CD14-positive monocyte (primary cell): ENCODE measurements around the gene OTUD3. TPM values are rescaled to one million over a fixed set of nuclear protein-coding genes. Genes with fewer than 3 reads are reported as not detected.

Source experiments
- DNase-seq, 3 donors: peaks; one replicate each; pipeline ENCODE4 v3.0.0-alpha.2; 2011 to 2022
- H2AFZ ChIP-seq: 2 replicates; pipeline ENCODE4 v1.6.0; 2012; ENCODE audit warnings: mild to moderate bottlenecking, low read depth, low read length, inconsistent platforms; ENCODE audit not compliant: insufficient read depth, poor library complexity, severe bottlenecking
- H3K27ac ChIP-seq, 2 donors: 1 replicate in 1 of 2; 2 replicates in 1 of 2; pipeline ENCODE4 v1.5.1; 2012 to 2013; ENCODE audit warnings: low read length in 2 of 2, control low read depth in 1 of 2, inconsistent platforms in 1 of 2, low read depth in 1 of 2, mild to moderate bottlenecking in 1 of 2
- H3K27me3 ChIP-seq, 2 donors: one replicate each; pipeline versions ENCODE4 v1.6.0 to v1.6.1; 2011 to 2013; ENCODE audit warnings: low read length in 2 of 2; ENCODE audit not compliant: control insufficient read depth in 2 of 2, insufficient read depth in 2 of 2
- H3K36me3 ChIP-seq, 2 donors: replicated peaks in 1 of 2; 1 replicate in 1 of 2; 2 replicates in 1 of 2; pipeline versions ENCODE4 v1.5.1 to v1.6.1; 2012 to 2013; ENCODE audit warnings: low read length in 2 of 2, control low read depth in 1 of 2, inconsistent platforms in 1 of 2, mild to moderate bottlenecking in 1 of 2; ENCODE audit not compliant: insufficient read depth in 2 of 2, control insufficient read depth in 1 of 2
- H3K4me1 ChIP-seq, 2 donors: 1 replicate in 1 of 2; 2 replicates in 1 of 2; pipeline versions ENCODE4 v1.5.1 to v1.6.1; 2012 to 2013; ENCODE audit warnings: low read length in 2 of 2, control low read depth in 1 of 2, inconsistent platforms in 1 of 2, mild to moderate bottlenecking in 1 of 2, moderate library complexity in 1 of 2; ENCODE audit not compliant: insufficient read depth in 2 of 2, control insufficient read depth in 1 of 2
- H3K4me2 ChIP-seq: replicated peaks from 2 replicates; pipeline ENCODE3; 2012; ENCODE audit warnings: low read length, moderate library complexity, mild to moderate bottlenecking; ENCODE audit not compliant: poor library complexity, severe bottlenecking; ENCODE audit errors: extremely low read depth
- H3K4me3 ChIP-seq, 3 experiments: fragments of 200-600 bp in 1 of 3; sonication (generic) in 1 of 3; replicated peaks in 1 of 3; 1 replicate in 2 of 3; 2 replicates in 1 of 3; pipeline ENCODE4 v1.5.1; 2011 to 2013; ENCODE audit warnings: low read length in 3 of 3, mild to moderate bottlenecking in 3 of 3, control low read depth in 2 of 3, low read depth in 2 of 3, inconsistent platforms in 1 of 3, moderate library complexity in 1 of 3
- H3K79me2 ChIP-seq: 2 replicates; pipeline ENCODE4 v1.6.0; 2012; ENCODE audit warnings: mild to moderate bottlenecking, control low read depth, inconsistent platforms, low read length, moderate library complexity; ENCODE audit not compliant: insufficient read depth
- H3K9ac ChIP-seq: 2 replicates; pipeline ENCODE4 v1.6.0; 2017; ENCODE audit warnings: low read length, mild to moderate bottlenecking; ENCODE audit not compliant: insufficient read depth, poor library complexity, severe bottlenecking
- H3K9me3 ChIP-seq, 2 donors: replicated peaks in 1 of 2; 1 replicate in 1 of 2; 2 replicates in 1 of 2; pipeline versions ENCODE4 v1.5.1 to v1.6.1; 2012 to 2013; ENCODE audit warnings: low read length in 2 of 2, control low read depth in 1 of 2; ENCODE audit not compliant: control insufficient read depth in 1 of 2, insufficient read depth in 1 of 2
- H4K20me1 ChIP-seq: 2 replicates; pipeline ENCODE4 v1.6.0; 2012; ENCODE audit warnings: mild to moderate bottlenecking, low read length, control low read depth, moderate library complexity; ENCODE audit not compliant: insufficient read depth
- H3K27ac Mint-ChIP-seq, 7 donors: one replicate each; pipeline ENCODE4 v1.8.0; 2020; ENCODE audit warnings: mild to moderate bottlenecking in 7 of 7, mixed read lengths in 7 of 7, moderate library complexity in 6 of 7, inconsistent platforms in 2 of 7
- H3K27me3 Mint-ChIP-seq, 3 donors: one replicate each; pipeline ENCODE4 v1.8.0; 2021 to 2022; ENCODE audit warnings: low read depth in 3 of 3, mild to moderate bottlenecking in 3 of 3, mixed read lengths in 3 of 3, moderate library complexity in 3 of 3, inconsistent platforms in 1 of 3
- H3K36me3 Mint-ChIP-seq, 2 donors: one replicate each; pipeline ENCODE4 v1.8.0; 2020; ENCODE audit warnings: mixed read lengths in 2 of 2, inconsistent platforms in 1 of 2, mild to moderate bottlenecking in 1 of 2
- H3K4me1 Mint-ChIP-seq: one replicate; pipeline ENCODE4 v1.8.0; 2020; ENCODE audit warnings: mild to moderate bottlenecking, mixed read lengths
- H3K4me3 Mint-ChIP-seq, 2 donors: one replicate each; pipeline ENCODE4 v1.8.0; 2020; ENCODE audit warnings: mild to moderate bottlenecking in 2 of 2, mixed read lengths in 2 of 2, moderate library complexity in 1 of 2
- H3K9me3 Mint-ChIP-seq, 7 donors: one replicate each; pipeline ENCODE4 v1.8.0; 2020 to 2022; ENCODE audit warnings: mixed read lengths in 7 of 7, mild to moderate bottlenecking in 6 of 7, moderate library complexity in 6 of 7, inconsistent platforms in 2 of 7
- CTCF ChIP-seq: fragments of 200-600 bp; IDR thresholded peaks from one replicate; pipeline ENCODE4 v1.8.0; 2022; ENCODE audit warnings: antibody characterized with exemption, mild to moderate bottlenecking
- WGBS: methylation state at CpG from one replicate; pipeline ENCODE4 v1.1.5; 2013; ENCODE audit warnings: missing lambda C conversion rate; ENCODE audit not compliant: insufficient coverage; 5-methylcytosine and 5-hydroxymethylcytosine counted together
- intact Hi-C, 2 donors: fragments of 100-400 bp; cut with micrococcal nuclease; formaldehyde crosslinking; loops; one replicate each; pipeline versions ENCODE4 v1.15.0 to v1.15.1; 2023
- polyA plus RNA-seq, 3 donors: library from polyadenylated mRNA; depleted of rRNA in 1 of 3; unstranded in 2 of 3; stranded (reverse) in 1 of 3; fragments of 300-500 nt in 2 of 3; fragments of >200 nt in 1 of 3; fragmentation: Illumina TruSeq in 2 of 3; gene quantifications; 1 replicate in 2 of 3; 2 replicates in 1 of 3; pipeline ENCODE4 v1.2.3, GENCODE V29; 2012 to 2021

OTUD3 gene
- polyA plus RNA-seq, 3 donors = 0.05 to 3.8 (median 1.2) TPM

- H3K79me2 ChIP-seq = peaks cover 51% of the 10 kb centered on the region
- no peak for DNase-seq
- peaks cover 14 to 17% of the 10 kb centered on the region in 2 donors for H3K4me1 ChIP-seq
- H3K36me3 ChIP-seq = peaks cover 0 to 11% of the 10 kb centered on the region in 2 donors
- TF ChIP-seq CTCF = no peak
- Mint-ChIP-seq H3K4me3 (no peak overlapping the region), H3K9me3 (peaks cover 0 to 3% (median 0%) of the 10 kb centered on the region in 7 donors), H3K27me3 (peaks cover 0 to 4% (median 2%) of the 10 kb centered on the region in 3 donors), H3K36me3 (peaks cover 4% of the 10 kb centered on the region in 2 donors), H3K4me1 (peaks cover 26% of the 10 kb centered on the region), H3K27ac (peak overlapping the region in 1 of 7 donors; percentile 50)
- no peak overlapping the region for H3K4me2 ChIP-seq
- no CpG with 5 or more reads among the region's 2 CpGs for WGBS
- no peak overlapping the region for H3K4me3 ChIP-seq
- H2AFZ ChIP-seq = no peak overlapping the region
- H3K9ac ChIP-seq = no peak overlapping the region
- no peak overlapping the region for H3K27ac ChIP-seq
- peaks cover 10% of the 10 kb centered on the region for H4K20me1 ChIP-seq
- no peaks in the 10 kb centered on the region for H3K9me3 ChIP-seq
- H3K27me3 ChIP-seq = no peaks in the 10 kb centered on the region
- intact Hi-C loops = no loop called here
Measured at GRCh38 chr1:19884312-19884711, 2.1 kb downstream of the OTUD3 start.

- no peaks in the 10 kb centered on the region for H3K9me3 ChIP-seq
- H3K4me1 Mint-ChIP-seq = peaks cover 27% of the 10 kb centered on the region
- intact Hi-C loops = no loop called here
- peaks cover 14% of the 10 kb centered on the region for H4K20me1 ChIP-seq
- peaks cover 0 to 2% (median 0%) of the 10 kb centered on the region in 7 donors for H3K9me3 Mint-ChIP-seq
- no peak overlapping the region for H3K27ac Mint-ChIP-seq
- no peak overlapping the region for H3K4me2 ChIP-seq
- no peaks in the 10 kb centered on the region for H3K27me3 ChIP-seq
- H3K4me3 ChIP-seq = no peak overlapping the region
- no peak overlapping the region for H3K9ac ChIP-seq
- no CpG with 5 or more reads among the region's 2 CpGs for WGBS
- H3K36me3 Mint-ChIP-seq = peaks cover 9 to 11% of the 10 kb centered on the region in 2 donors
- no peak overlapping the region for H3K27ac ChIP-seq
- H3K27me3 Mint-ChIP-seq = peaks cover 0 to 2% (median 2%) of the 10 kb centered on the region in 3 donors
- no peak overlapping the region for H2AFZ ChIP-seq
- no peak overlapping the region for H3K4me3 Mint-ChIP-seq
- no peak for TF ChIP-seq CTCF
- H3K79me2 ChIP-seq = peaks cover 51% of the 10 kb centered on the region
- no peak for DNase-seq
- H3K4me1 ChIP-seq = peaks cover 14 to 17% of the 10 kb centered on the region in 2 donors
- H3K36me3 ChIP-seq = peaks cover 0 to 22% of the 10 kb centered on the region in 2 donors
Measured at GRCh38 chr1:19885821-19886220, 3.6 kb downstream of the OTUD3 start.
